Coronary artery (tissue), 2 donors: ENCODE results near the gene MRPL23.

ENCODE experiments used
- DNase-seq: peaks from one replicate; pipeline ENCODE4 v3.0.0-alpha.2; 2017; ENCODE audit warnings: low spot score
- H3K27ac ChIP-seq, 2 donors: fragments of 200-600 bp; sonication (generic); one replicate each; pipeline ENCODE4 v1.5.1; 2016 to 2019
- H3K4me3 ChIP-seq: fragments of 200-600 bp; sonication (generic); 2 replicates; pipeline ENCODE4 v1.5.1; 2016; ENCODE audit warnings: mild to moderate bottlenecking, moderate library complexity
- CTCF ChIP-seq: fragments of 200-600 bp; sonication (generic); IDR thresholded peaks from one replicate; pipeline ENCODE4 v1.5.1; 2019; ENCODE audit warnings: antibody characterized with exemption

MRPL23 gene

GRCh38 chr11:1946812-1947484, at the start of gene MRPL23:
TSS of gene MRPL23 (plus strand) at chr11:1947332. CDS start at chr11:1947363, 31 bp downstream.
- H3K27ac ChIP-seq, result no peak within 1 kb of the TSS
- no peak within 1 kb of the TSS for H3K4me3 ChIP-seq
- DNase-seq, result no peak
- TF ChIP-seq CTCF, result no peak

- Histone ChIP-seq H3K4me3 (no peak overlapping the region), H3K27ac (no peak overlapping the region)
- TF ChIP-seq CTCF, result no peak
- no peak for DNase-seq
These were observed 48.0 kb upstream of the MRPL23 start for GRCh38 chr11:1899090-1899489.

GRCh38 chr11:1899686-1900085, 47.4 kb upstream of the MRPL23 start:
- H3K4me3 ChIP-seq, result no peak overlapping the region
- TF ChIP-seq CTCF, result no peak
- no peak for DNase-seq
- no peak overlapping the region for H3K27ac ChIP-seq

GRCh38 chr11:1906181-1906580, 41.0 kb upstream of the MRPL23 start:
- Histone ChIP-seq H3K27ac (no peak overlapping the region), H3K4me3 (no peak overlapping the region)
- no peak for DNase-seq
- TF ChIP-seq CTCF, result no peak

GRCh38 chr11:1906611-1907423, 40.3 kb upstream of the MRPL23 start:
- no peak overlapping the region for H3K4me3 ChIP-seq
- peak overlapping the region in 1 of 2 donors; percentile 26 for H3K27ac ChIP-seq
- no peak for TF ChIP-seq CTCF
- DNase-seq, result no peak

- no peak for TF ChIP-seq CTCF
- Histone ChIP-seq H3K4me3 (peak overlapping the region; percentile 35), H3K27ac (peak overlapping the region in 1 of 2 donors; percentile 30)
- DNase-seq, result no peak
These were observed 38.5 kb upstream of the MRPL23 start for GRCh38 chr11:1908618-1909017.

GRCh38 chr11:1909524-1909923, 37.6 kb upstream of the MRPL23 start:
- no peak for TF ChIP-seq CTCF
- H3K4me3 ChIP-seq, result no peak overlapping the region
- no peak for DNase-seq
- no peak overlapping the region for H3K27ac ChIP-seq
